K562 (cell line): ENCODE measurements around the gene DRAXIN. TPM values are rescaled to one million over a fixed set of nuclear protein-coding genes. Genes with fewer than 3 reads are reported as not detected.

Experiments
- FOSL1 ChIP-seq: fragments of 200-800 bp; sonication (Bioruptor generic); conservative IDR thresholded peaks from 2 replicates; pipeline ENCODE4 v1.6.1; 2016; ENCODE audit warnings: missing genetic modification characterization, missing compliant biosample characterization
- FOXA3 ChIP-seq, 2 experiments: fragments of 450-650 bp in 1 of 2; sonication (generic) in 1 of 2; formaldehyde crosslinking; IDR thresholded peaks in 1 of 2; conservative IDR thresholded peaks in 1 of 2; 2 replicates each; pipeline versions ENCODE4 v1.4.0 to v1.8.0; 2020 to 2022; ENCODE audit warnings: mild to moderate bottlenecking in 2 of 2, missing genetic modification reagents in 1 of 2
- KDM1A ChIP-seq, 2 experiments: fragments of 450-650 bp; IDR thresholded peaks; 2 replicates each; pipeline ENCODE4 v1.6.1; 2016; ENCODE audit warnings: mild to moderate bottlenecking in 2 of 2
- MBD2 ChIP-seq: sonication (generic); IDR thresholded peaks from 2 replicates; pipeline ENCODE4 v1.6.1; 2016; ENCODE audit warnings: low read depth, borderline replicate concordance
- RBM34 ChIP-seq: fragments of 200-400 bp; formaldehyde crosslinking; IDR thresholded peaks from 2 replicates; pipeline ENCODE4 v1.6.1; 2018; ENCODE audit warnings: low read length, borderline replicate concordance; ENCODE audit not compliant: insufficient read depth
- SAP30 ChIP-seq: fragments of 200-600 bp; sonication (generic); IDR thresholded peaks from 2 replicates; pipeline ENCODE4 v1.6.1; 2012; ENCODE audit warnings: borderline replicate concordance, low read depth, mild to moderate bottlenecking, moderate library complexity, low read length, control low read depth, inconsistent platforms; ENCODE audit not compliant: insufficient read depth, poor library complexity, severe bottlenecking
- SIX5 ChIP-seq, 2 experiments: IDR thresholded peaks; 2 replicates each; pipeline ENCODE4 v1.6.1; 2011; ENCODE audit warnings: low read length in 2 of 2, borderline replicate concordance in 1 of 2, low read depth in 1 of 2, mild to moderate bottlenecking in 1 of 2, moderate library complexity in 1 of 2; ENCODE audit not compliant: insufficient read depth in 1 of 2
- TBP ChIP-seq: optimal IDR thresholded peaks from 2 replicates; pipeline ENCODE3; 2011; ENCODE audit warnings: low read depth, low read length, improper control_type of control experiment
- TOE1 ChIP-seq, 2 experiments: fragments of 450-650 bp in 1 of 2; sonication (generic) in 1 of 2; formaldehyde crosslinking in 1 of 2; IDR thresholded peaks; 2 replicates each; pipeline versions ENCODE4 v1.7.1 to v1.8.0; 2016 to 2022; ENCODE audit warnings: borderline replicate concordance in 2 of 2, mild to moderate bottlenecking in 2 of 2, antibody characterized with exemption in 1 of 2, inconsistent platforms in 1 of 2, low read depth in 1 of 2, missing genetic modification reagents in 1 of 2, moderate library complexity in 1 of 2
- YBX1 ChIP-seq: fragments of 450-650 bp; IDR thresholded peaks from 2 replicates; pipeline ENCODE4 v1.7.1; 2016; ENCODE audit warnings: mild to moderate bottlenecking
- ZFP36 ChIP-seq: fragments of 150-350 bp; IDR thresholded peaks from 2 replicates; pipeline ENCODE4 v1.6.1; 2018; ENCODE audit warnings: low read length, low read depth; ENCODE audit not compliant: partially characterized antibody
- ZNF12 ChIP-seq: sonication (generic); formaldehyde crosslinking; IDR thresholded peaks from 2 replicates; pipeline ENCODE4 v1.4.0; 2020; ENCODE audit warnings: mild to moderate bottlenecking, missing genetic modification reagents
- ZNF77 ChIP-seq: fragments of 250-450 bp; sonication (Bioruptor Pico); IDR thresholded peaks from 2 replicates; pipeline ENCODE4 v1.5.0; 2020
- ZNF830 ChIP-seq: fragments of 250-450 bp; sonication (Bioruptor Pico); IDR thresholded peaks from 2 replicates; pipeline ENCODE4 v1.5.0; 2021; ENCODE audit warnings: mild to moderate bottlenecking
- polyA plus RNA-seq, 8 experiments: library from polyadenylated mRNA; depleted of rRNA in 4 of 8; stranded (reverse) in 5 of 8; unstranded in 3 of 8; fragments of >200 nt; fragmentation: Nextera tagmentation in 2 of 8; fragmentation: Illumina TruSeq in 1 of 8; extraction: Ambion mirVana in 2 of 8; extraction: Trizol in 1 of 8; gene quantifications; 2 replicates each; pipeline versions ENCODE4 v1.2.1 to v1.2.3, GENCODE V29; 2011 to 2014; ENCODE audit warnings: inconsistent platforms in 1 of 8, missing spikeins in 1 of 8
- total RNA-seq, 7 experiments: library from RNA; depleted of rRNA in 6 of 7; stranded (reverse); fragments of >200 nt in 6 of 7; fragmentation: Illumina TruSeq in 2 of 7; extraction: Trizol in 2 of 7; gene quantifications; 2 replicates each; pipeline versions ENCODE4 v1.2.1 to v1.2.3, GENCODE V29; 2011 to 2021; ENCODE audit warnings: low replicate concordance in 1 of 7
- TF ChIP-seq, protein P1 (sequence below): IDR thresholded peaks from 2 replicates; pipeline ENCODE4 v1.6.1; 2011; ENCODE audit not compliant: insufficient read length; ENCODE audit errors: extremely low read depth
- TF ChIP-seq, protein P2 (sequence below), 3 experiments: IDR thresholded peaks in 2 of 3; conservative IDR thresholded peaks in 1 of 3; 2 replicates each; pipeline ENCODE4 v1.5.1; 2011 to 2012; ENCODE audit warnings: low read length in 3 of 3, mild to moderate bottlenecking in 3 of 3, control low read depth in 2 of 3, improper control_type of control experiment in 1 of 3, inconsistent platforms in 1 of 3, low read depth in 1 of 3, mixed read lengths in 1 of 3, moderate library complexity in 1 of 3; ENCODE audit not compliant: insufficient read depth in 2 of 3
- TF ChIP-seq, protein P3 (sequence below): fragments of 250-450 bp; sonication (Bioruptor Pico); IDR thresholded peaks from 2 replicates; pipeline ENCODE4 v1.9.0; 2021; ENCODE audit warnings: mild to moderate bottlenecking, inconsistent platforms
- TF ChIP-seq, protein P4 (sequence below): fragments of 450-650 bp; IDR thresholded peaks from 2 replicates; pipeline ENCODE4 v1.6.1; 2016; ENCODE audit warnings: antibody characterized with exemption
- TF ChIP-seq, protein P5 (sequence below): fragments of 250-450 bp; sonication (Bioruptor Pico); IDR thresholded peaks from 2 replicates; pipeline ENCODE4 v1.8.0; 2021; ENCODE audit warnings: mild to moderate bottlenecking, moderate library complexity

DRAXIN gene
- total and polyA plus RNA-seq, 9 of the 15 experiments (the other 6 are each of a cell fraction or from before 2014, with no cell fraction given): 0.01 to 0.04 (median 0.01) TPM; not detected in 6

DNA sequence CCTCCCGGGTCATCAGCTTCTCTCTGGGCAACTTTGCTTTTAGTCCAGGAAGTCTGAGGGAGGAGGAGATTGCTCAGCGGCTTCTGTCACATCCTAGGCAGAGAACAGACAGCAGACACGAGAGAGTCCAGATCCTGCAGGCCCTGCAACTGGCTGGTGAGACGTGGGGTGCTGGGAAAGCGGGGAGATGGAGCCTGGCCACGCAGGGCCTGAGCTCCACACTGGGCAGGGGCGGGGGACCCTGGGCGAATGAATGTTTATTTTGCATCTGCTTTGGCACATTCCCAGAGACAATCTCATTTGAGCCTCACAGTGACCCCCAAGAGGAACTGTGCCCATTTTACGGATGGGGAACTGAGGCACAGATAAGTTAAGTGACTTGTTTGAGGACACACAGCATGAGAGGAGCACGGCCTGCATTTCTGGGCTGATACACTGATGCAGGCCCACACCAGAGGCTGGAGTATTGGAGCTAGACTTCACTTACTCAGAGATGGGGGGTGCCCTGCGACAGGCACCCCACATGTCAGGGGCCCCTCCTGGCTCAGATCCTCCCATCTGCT lies 80.1 kb downstream of the DRAXIN start (continued):
- TF ChIP-seq, protein P1, sequence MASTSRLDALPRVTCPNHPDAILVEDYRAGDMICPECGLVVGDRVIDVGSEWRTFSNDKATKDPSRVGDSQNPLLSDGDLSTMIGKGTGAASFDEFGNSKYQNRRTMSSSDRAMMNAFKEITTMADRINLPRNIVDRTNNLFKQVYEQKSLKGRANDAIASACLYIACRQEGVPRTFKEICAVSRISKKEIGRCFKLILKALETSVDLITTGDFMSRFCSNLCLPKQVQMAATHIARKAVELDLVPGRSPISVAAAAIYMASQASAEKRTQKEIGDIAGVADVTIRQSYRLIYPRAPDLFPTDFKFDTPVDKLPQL: no peak
- TF ChIP-seq FOXA3 (CRISPR knock-in tag; conservative IDR thresholded peaks at IDR 0.05 in 1 of 2, IDR thresholded peaks at IDR 0.05 in 1 of 2): 0 out of 4 replicates have a peak, but pooled peaks of 1 of the 2 experiments have one; percentile 24
- no peak for TF ChIP-seq TBP
- no peak for TF ChIP-seq FOSL1 (tag)
- TF ChIP-seq RBM34: no peak
- TF ChIP-seq ZNF12 (CRISPR knock-in tag): no peak
- TF ChIP-seq SIX5 (IDR thresholded peaks at IDR 0.05; ENCODE audit: borderline replicate concordance in 1 of 2, insufficient read depth in 1 of 2, low read depth in 1 of 2, low read length in 2 of 2): no peak
- TF ChIP-seq MBD2: no peak
- TF ChIP-seq, protein P2, sequence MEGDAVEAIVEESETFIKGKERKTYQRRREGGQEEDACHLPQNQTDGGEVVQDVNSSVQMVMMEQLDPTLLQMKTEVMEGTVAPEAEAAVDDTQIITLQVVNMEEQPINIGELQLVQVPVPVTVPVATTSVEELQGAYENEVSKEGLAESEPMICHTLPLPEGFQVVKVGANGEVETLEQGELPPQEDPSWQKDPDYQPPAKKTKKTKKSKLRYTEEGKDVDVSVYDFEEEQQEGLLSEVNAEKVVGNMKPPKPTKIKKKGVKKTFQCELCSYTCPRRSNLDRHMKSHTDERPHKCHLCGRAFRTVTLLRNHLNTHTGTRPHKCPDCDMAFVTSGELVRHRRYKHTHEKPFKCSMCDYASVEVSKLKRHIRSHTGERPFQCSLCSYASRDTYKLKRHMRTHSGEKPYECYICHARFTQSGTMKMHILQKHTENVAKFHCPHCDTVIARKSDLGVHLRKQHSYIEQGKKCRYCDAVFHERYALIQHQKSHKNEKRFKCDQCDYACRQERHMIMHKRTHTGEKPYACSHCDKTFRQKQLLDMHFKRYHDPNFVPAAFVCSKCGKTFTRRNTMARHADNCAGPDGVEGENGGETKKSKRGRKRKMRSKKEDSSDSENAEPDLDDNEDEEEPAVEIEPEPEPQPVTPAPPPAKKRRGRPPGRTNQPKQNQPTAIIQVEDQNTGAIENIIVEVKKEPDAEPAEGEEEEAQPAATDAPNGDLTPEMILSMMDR (IDR thresholded peaks at IDR 0.05 in 2 of 3, conservative IDR thresholded peaks at IDR 0.05 in 1 of 3; ENCODE audit: insufficient read depth in 2 of 3, low read depth in 1 of 3, low read length in 3 of 3): no peak
- TF ChIP-seq ZNF77 (CRISPR knock-in tag): no peak
- no peak for TF ChIP-seq SAP30
- TF ChIP-seq, protein P3, sequence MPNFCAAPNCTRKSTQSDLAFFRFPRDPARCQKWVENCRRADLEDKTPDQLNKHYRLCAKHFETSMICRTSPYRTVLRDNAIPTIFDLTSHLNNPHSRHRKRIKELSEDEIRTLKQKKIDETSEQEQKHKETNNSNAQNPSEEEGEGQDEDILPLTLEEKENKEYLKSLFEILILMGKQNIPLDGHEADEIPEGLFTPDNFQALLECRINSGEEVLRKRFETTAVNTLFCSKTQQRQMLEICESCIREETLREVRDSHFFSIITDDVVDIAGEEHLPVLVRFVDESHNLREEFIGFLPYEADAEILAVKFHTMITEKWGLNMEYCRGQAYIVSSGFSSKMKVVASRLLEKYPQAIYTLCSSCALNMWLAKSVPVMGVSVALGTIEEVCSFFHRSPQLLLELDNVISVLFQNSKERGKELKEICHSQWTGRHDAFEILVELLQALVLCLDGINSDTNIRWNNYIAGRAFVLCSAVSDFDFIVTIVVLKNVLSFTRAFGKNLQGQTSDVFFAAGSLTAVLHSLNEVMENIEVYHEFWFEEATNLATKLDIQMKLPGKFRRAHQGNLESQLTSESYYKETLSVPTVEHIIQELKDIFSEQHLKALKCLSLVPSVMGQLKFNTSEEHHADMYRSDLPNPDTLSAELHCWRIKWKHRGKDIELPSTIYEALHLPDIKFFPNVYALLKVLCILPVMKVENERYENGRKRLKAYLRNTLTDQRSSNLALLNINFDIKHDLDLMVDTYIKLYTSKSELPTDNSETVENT (CRISPR knock-in tag): no peak
- TF ChIP-seq YBX1: no peak
- peak; percentile 55 for TF ChIP-seq ZFP36
- no peak for TF ChIP-seq TOE1 (IDR thresholded peaks at IDR 0.05; ENCODE audit: borderline replicate concordance)
- no peak for TF ChIP-seq TOE1 (CRISPR knock-in tag; IDR thresholded peaks at IDR 0.05; ENCODE audit: borderline replicate concordance, low read depth)
- TF ChIP-seq KDM1A (IDR thresholded peaks at IDR 0.05): peak; percentile 27 to 60; a peak in 1 of 4 replicates
- TF ChIP-seq ZNF830 (CRISPR knock-in tag): no peak
- TF ChIP-seq, protein P4, sequence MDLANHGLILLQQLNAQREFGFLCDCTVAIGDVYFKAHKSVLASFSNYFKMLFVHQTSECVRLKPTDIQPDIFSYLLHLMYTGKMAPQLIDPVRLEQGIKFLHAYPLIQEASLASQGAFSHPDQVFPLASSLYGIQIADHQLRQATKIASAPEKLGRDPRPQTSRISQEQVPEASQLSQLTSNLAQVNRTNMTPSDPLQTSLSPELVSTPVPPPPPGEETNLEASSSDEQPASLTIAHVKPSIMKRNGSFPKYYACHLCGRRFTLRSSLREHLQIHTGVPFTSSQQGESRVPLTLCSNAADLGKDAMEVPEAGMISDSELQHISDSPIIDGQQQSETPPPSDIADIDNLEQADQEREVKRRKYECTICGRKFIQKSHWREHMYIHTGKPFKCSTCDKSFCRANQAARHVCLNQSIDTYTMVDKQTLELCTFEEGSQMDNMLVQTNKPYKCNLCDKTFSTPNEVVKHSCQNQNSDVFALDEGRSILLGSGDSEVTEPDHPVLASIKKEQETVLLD: no peak
- TF ChIP-seq, protein P5, sequence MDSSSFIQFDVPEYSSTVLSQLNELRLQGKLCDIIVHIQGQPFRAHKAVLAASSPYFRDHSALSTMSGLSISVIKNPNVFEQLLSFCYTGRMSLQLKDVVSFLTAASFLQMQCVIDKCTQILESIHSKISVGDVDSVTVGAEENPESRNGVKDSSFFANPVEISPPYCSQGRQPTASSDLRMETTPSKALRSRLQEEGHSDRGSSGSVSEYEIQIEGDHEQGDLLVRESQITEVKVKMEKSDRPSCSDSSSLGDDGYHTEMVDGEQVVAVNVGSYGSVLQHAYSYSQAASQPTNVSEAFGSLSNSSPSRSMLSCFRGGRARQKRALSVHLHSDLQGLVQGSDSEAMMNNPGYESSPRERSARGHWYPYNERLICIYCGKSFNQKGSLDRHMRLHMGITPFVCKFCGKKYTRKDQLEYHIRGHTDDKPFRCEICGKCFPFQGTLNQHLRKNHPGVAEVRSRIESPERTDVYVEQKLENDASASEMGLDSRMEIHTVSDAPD (CRISPR knock-in tag): no peak
